HL-60/S4 treated with phorbol 12-myristate 13-acetate at 8.2 ng/mL for 4 days and 3 days (cell line): Measurements from ENCODE around the gene C13orf42.

Source experiments
- in situ Hi-C: fragments of 300-500 bp; cut with MboI; formaldehyde crosslinking; loops from 2 replicates; pipeline ENCODE4 v1.15.0; 2022; ENCODE audit warnings: low sequenced_read_pairs

C13orf42 gene

DNA sequence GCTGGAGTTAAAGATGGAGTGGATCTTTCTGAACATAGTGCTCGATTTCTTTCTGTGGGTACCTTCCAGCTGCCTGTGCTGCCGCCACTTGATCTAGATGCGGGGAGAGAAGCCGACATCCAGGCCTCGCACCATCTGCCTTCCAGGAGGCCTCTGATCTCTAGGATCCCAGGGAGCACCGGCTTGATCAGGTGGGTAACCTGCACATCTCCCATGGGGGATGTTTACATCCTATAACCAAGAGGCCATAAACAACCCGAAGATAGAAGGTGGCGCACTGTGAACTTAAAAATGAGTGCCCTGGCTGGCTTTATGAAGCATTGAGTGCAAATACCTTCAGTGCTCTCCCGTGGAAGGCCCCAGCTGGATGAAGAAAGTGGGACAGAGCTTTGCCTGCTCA is at the start of gene C13orf42:
Gene C13orf42 (minus strand): TSS at position 101 of the 400 bp plus-strand sequence. CDS start 65 bp downstream, at position 36.
- in situ Hi-C loops = no loop called here

DNA sequence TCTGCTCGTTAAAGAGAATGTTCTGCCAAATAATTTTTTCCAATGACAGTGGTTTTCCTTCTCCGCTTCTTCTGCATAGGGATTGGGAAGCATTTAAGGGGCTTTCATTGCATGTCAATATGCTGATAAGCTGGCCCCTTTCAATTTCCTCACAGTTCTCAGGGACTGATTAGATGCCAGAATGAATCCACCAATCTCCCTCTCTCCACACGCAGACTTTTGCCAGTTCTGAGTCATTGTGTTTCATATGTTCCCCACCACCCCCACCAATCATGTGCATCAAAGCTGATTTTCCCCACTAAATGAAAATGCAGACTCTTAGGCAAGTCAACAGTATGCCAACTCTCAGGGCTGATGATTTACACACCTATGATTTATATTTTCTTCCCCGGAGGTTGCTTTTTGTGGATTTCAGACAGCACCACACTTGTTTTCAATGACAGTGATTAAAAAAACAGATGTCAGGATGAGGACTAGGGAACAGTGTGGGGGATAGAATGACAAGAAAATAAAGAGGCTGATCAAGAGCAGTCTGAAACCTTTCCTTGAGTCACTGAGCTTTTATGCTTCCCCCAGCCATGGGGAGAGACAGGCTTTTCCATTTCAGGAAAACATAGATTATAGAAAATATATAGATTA is 47.9 kb upstream of the C13orf42 start:
- in situ Hi-C loops = no loop called here

GRCh38 chr13:51158365-51158764 is 47.3 kb upstream of the C13orf42 start:
- in situ Hi-C loops = no loop called here

DNA sequence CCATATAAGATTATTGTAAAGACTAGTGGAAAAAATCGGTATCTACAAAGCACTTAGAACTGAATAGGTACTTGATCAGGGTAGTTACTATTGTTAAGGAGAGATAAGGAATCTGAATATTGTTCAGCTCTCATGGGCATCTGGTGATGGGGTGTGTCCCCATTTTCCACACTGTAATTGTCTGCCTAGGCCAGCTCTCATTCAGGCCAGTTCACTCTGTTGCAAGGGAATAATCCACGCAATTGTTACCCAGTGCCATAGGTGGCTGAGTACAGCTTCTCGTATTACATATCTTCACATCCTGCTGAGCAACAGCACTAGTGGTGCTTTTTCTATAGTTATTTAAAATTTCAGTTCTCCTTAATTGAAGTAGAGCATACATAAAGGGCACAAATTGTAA is 45.6 kb upstream of the C13orf42 start:
- in situ Hi-C loops = no loop called here

DNA sequence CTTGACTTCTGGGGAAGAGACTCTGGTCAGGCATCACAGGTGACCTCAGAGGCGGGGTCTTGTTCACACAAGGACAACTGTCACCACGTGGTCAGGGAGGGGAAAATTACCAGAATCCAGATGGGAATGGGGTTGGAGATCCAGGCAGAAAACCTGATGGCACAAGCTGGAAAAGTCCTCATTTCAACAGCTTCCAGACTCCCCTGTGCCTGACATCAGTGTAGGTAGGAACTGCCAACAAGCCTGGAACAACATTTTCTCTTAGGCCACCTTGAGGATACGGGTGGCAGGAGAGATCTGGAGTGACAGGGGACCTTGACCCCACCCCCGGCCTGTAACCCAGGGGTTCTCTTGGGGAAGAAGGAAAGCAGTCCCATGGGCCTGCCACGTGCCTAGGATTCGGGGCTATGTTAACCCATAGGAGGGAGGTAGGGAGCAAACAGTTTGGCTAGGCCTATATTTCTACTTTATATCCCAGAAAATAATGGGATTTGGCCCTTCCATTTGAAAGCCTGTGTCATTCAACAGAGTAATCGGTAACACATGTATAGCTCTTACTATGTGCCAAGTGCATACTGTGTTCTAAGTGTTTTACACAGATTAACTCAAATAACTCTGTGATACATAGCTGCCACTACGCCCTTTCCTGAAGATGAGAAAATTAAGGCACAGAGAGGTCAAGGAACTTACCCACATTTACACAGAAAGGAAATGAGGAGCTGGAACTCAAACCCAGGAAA is 44.9 kb upstream of the C13orf42 start:
- in situ Hi-C loops = no loop called here

- in situ Hi-C loops = no loop called here
These were observed 44.1 kb upstream of the C13orf42 start for GRCh38 chr13:51155161-51155560.

GRCh38 chr13:51154029-51154555 is 43.0 kb upstream of the C13orf42 start:
- in situ Hi-C loops = no loop called here

GRCh38 chr13:51153527-51153926 is 42.5 kb upstream of the C13orf42 start:
- in situ Hi-C loops = no loop called here

DNA sequence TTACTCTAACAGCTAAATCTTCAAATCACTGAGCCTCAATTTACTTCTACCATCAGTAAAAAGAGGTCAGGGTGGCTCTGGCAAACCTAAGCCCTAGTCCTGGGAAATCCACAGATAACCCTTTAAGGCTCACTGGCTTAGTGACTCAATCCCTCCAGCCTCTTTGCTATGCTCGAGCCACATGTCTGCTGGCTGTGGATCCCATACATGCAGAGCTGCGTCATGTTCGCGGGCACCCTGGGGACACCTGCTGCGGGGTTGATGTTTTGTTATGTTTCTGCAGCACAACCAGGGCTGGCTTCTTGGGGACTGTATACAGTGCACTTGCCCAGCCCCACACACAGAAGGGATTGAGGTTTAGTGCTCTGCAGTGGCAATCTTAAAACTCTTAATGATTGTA is 41.6 kb upstream of the C13orf42 start:
- in situ Hi-C loops = no loop called here

DNA sequence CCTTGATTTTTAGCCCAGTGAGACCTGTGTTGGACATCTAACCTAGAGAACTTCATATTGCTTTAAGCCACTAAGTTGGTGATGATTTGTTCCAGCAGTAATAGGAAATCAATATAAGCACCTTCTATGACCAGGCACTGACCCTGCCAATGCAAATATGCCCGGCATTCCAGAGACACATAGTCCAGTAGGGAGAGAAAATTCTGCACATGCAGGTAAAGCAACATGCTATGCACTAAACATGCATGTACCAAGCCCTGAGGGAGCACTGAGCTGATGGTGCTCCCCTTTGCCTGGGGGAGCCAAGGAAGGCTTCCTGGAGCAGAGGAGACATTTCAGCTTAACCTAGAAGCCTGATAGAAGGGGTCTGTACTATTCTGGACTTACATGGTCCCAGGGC is 40.4 kb upstream of the C13orf42 start:
- in situ Hi-C loops = no loop called here

DNA sequence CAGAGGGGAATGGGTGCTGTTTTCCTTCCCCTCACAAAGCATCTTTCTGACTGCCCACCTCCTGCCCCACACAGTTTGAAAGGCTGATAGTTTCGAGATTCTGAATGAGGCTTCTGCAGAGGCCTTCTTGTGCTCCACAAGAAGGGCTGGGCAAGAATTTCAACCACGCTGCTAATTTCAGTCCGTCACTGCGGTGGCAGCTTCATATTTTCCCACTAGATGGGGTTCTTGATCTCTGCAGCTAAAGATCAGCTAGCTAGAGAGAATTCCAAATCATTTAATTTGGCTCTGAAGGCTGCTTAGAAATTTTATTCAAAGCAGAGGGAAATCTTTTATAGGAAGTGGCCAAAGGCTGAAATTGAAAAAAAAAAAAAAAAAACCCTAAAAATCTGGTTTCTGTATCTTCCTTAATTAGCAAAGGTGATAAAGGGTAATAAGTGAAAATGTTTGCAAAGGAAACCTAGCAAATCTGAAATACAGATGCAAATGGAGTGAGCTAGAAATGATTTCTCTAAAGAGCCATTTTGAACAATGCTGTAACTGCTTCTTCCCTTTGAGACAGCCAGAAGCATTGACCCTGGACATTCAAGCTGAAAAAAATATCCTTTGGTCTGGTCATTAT is 38.0 kb upstream of the C13orf42 start:
- in situ Hi-C loops = no loop called here

DNA sequence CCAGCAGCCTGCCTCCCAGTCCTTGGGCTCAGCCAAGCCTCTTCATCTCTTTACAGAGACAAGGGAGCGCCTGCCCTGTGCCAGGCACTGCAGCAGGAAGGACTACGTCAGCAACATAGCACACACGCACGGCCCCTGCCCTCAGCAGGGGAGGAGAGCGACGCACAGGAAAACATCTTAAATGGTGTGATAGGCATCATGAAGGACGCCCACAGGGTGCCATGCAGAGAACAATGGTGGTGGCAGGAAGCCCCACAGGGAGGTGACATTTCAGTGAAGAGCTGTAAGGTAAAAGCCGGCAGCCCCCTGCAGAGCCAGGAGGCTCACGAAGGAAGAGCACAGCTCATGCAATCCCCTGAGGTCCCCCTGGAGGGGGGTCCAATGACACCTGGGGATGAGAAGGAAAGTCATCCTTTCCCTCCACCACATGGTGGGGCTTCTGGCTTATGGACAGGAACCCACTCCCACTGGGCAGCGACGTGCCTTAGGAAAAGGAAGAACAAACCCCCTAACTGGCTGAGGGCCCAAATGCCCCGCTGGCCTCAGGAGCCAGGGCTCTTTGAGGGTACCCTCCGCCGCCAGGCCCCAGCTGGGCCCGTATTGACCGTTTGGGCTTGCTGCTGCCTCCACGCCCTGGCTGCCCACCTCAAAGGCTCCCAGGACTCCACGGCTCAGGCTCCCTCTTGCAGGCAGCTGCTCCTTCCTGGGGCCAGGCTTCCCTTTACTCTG is 37.3 kb upstream of the C13orf42 start:
- in situ Hi-C loops = no loop called here

DNA sequence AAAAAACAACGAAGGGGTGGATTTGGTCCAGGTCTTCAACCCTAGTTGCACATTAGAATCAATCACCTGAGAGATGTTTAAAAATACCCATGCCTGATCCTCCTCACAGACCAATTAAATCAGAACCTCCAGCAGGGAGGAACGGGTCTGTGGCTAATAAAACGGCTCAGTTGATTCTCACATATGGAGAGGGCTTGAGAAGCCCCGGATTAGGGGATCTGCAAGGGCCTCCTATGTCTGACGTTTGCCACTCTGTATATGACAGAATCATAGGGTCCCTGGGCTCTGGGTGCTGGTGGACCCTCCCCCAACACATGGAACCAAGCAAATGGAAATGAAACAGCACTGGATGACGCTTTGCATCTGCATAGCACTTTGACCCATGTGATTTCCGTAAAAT is 36.7 kb upstream of the C13orf42 start:
- in situ Hi-C loops = no loop called here

- in situ Hi-C loops = no loop called here
These were observed 35.6 kb upstream of the C13orf42 start for GRCh38 chr13:51146667-51147066.

DNA sequence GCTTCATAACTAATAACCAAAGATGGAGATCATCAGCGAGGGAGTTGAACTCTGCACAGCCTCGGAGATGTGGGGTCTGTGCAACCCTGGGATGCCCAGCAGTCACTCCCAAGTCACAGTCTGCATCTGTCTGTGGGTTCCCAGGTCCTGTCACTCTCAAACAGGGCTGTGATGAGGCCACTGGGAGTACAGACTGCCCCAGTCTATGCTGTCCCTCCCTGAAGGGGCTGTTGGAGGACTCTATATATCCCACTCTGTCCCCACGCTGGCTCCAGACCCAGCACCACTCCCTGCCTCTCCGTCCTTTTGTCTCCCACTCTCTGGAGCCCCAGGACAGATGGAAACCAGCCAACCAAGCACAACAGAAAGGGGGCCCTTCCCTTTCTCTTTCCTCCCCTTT is 26.2 kb upstream of the C13orf42 start:
- in situ Hi-C loops = loop anchor here (10.0 kb wide), 1 partner anchor 158 kb away; no protein-coding TSS in a partner anchor

- in situ Hi-C loops = loop anchor here (10.0 kb wide), 1 partner anchor 158 kb away; no protein-coding TSS in a partner anchor
These were observed 25.4 kb upstream of the C13orf42 start for GRCh38 chr13:51136276-51136980.

DNA sequence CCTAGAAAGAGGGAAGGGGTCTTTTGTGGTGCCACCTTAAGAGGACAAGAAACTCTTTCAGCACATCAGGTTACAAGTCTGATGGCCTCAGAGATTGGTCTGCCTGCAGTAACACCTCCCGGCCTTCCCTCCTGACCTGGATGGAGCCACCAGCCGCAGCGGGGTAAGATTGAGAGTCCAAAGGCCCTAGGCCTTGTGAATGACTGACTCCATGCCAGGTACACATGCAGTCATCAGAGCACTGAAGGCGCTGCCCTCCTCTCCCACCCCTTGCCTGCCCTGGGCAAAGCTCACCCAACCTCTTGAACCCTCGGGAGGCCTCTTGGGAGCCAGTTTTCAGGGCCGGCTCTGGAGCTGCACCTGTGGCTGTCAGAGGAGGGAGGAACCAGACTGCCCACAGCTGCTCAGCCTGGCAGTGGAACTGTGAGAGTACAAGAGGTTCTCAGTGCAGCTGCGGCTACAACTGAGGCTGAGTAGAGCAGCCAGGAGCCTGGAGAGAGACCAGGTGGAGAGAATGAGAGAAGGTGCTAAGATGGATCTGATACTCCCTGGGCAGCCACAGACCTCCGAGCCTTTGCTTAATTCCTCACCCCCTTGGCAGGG is 23.8 kb upstream of the C13orf42 start:
- in situ Hi-C loops = loop anchor here (10.0 kb wide), 1 partner anchor 160 kb away; no protein-coding TSS in a partner anchor

GRCh38 chr13:51130348-51130747 is 19.3 kb upstream of the C13orf42 start:
- in situ Hi-C loops = loop anchor here (10.0 kb wide), 1 partner anchor 164 kb away; no protein-coding TSS in a partner anchor

DNA sequence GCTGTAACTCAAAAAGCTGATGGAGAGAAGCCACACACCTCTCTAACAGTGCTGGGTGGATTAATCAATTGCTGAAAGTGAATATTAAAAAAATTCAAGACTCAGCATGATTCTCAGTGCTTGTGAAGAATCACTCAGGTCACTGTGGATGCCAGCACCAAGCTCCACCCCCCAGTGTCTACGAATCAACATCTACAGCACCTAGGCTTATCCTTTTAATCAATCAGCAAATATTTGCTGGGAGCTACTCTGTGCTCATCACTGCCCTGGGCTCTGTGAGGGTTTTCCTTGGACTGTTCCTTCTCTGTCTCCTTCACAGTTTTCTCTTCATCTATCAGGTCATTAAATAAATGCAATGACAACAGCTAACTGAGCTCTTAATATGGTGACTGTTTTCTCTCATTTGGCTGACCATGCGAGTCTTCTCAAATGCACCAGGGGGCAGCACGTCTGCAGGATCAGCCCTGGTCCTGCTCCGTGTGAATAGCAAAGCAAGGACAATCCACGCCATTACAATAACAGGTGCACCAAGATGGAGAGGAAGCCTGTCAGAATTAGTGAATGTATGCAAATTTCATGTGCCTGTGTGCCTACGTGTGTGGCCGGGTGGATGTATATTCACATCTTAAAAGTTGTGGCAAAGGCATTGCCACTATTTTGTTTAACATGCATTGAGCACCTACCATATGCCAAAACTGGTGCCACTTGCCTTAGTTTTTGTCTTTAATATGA is 14.6 kb upstream of the C13orf42 start:
- in situ Hi-C loops = no loop called here
